ENCODE measurements around the gene HRAS. TPM values are rescaled to one million over a fixed set of nuclear protein-coding genes. Genes with fewer than 3 reads are reported as not detected.

Gene HRAS
- total RNA-seq, 1 donor from 2014 or later = 63.2 TPM

DNA sequence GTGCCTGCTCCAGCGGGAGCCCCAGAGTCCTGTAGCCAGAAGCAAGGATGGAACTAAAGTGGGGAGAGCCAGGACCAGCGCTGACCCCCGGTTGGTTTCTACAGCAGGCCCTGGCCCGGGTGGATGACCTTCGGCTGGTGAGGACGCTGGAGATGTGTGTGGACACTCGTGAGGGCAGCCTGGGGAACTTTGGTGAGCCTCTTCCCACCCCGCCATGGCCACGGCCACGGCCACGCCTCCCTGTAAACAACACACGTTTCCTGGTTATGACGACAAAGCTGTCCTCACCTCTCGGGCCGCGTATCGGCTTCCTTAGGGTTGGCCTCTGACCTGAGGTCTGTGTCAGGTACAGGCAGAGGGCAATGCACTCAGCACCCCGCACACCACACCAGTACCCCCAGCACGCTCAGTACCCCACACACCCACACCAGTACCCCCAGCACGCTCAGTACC lies 6.1 kb upstream of the HRAS start:
- Histone ChIP-seq H3K27ac (ENCODE audit: low read depth, low read length) (no peak overlapping the region), H3K4me1 (ENCODE audit: control insufficient read depth in 3 of 3, insufficient read depth in 3 of 3, low read length in 3 of 3) (peaks cover 10 to 16% (median 15%) of the 10 kb centered on the region in 3 donors), H3K4me3 (ENCODE audit: low read length in 3 of 3) (no peak overlapping the region), H3K9me3 (ENCODE audit: control insufficient read depth in 3 of 3, low read length in 3 of 3) (no peaks in the 10 kb centered on the region), H3K27me3 (ENCODE audit: control insufficient read depth in 3 of 3, insufficient read depth in 3 of 3, low read length in 3 of 3) (peaks cover 0 to 30% (median 25%) of the 10 kb centered on the region in 3 donors), H3K9ac (ENCODE audit: low read depth in 1 of 3, low read length in 3 of 3) (no peak overlapping the region), H3K36me3 (ENCODE audit: control insufficient read depth in 3 of 3, insufficient read depth in 3 of 3, low read length in 3 of 3) (no peaks in the 10 kb centered on the region)

DNA sequence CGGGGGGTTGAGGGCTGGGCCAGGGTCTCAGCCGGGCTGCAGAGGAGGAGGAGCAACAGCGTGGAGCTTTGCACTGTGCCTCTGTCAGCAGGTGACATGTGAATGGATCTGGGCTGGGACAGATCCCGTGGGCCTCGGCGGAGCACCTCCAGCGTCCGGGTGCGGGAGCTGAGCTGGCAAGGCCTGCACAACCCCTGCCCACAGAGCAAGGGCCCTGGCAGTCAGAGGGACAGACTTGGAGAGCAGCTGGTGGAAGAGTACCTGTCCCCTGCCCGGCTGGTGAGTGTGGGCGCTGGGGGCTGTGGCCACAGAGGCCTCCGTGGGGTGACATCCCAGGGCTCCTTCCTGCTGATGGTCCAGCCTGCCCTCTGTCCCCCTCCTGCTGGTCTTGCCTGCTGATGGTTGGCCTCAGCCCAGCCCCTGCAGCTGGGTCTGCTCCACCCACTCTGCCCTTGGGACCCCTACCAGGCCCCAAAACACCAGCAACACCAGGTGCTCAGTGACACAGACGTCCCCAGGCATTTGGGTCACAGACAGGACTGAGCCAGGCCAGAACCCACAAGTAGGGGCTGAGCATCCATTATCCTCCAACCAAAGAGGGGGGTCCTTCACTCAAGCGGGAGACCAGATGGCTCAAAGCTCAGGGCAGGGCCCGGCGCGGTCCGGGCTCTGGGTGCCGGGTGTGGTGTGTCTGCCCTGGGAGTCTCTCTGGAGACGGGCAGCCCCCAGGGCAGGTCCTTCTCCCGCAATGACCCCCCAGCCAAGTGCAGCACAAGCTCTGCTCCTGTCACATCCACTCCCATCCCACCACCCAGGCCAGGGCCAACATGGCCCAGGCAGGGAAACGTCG lies 5.4 kb upstream of the HRAS start:
- peaks cover 14 to 21% (median 18%) of the 10 kb centered on the region in 3 donors for H3K4me1 ChIP-seq (ENCODE audit: control insufficient read depth in 3 of 3, insufficient read depth in 3 of 3, low read length in 3 of 3)
- H3K27ac ChIP-seq (ENCODE audit: low read depth, low read length) = no peak overlapping the region
- H3K4me3 ChIP-seq (ENCODE audit: low read length in 3 of 3) = no peak overlapping the region
- H3K27me3 ChIP-seq (ENCODE audit: control insufficient read depth in 3 of 3, insufficient read depth in 3 of 3, low read length in 3 of 3) = peaks cover 0 to 30% (median 25%) of the 10 kb centered on the region in 3 donors
- H3K9ac ChIP-seq (ENCODE audit: low read depth in 1 of 3, low read length in 3 of 3) = no peak overlapping the region
- no peaks in the 10 kb centered on the region for H3K9me3 ChIP-seq (ENCODE audit: control insufficient read depth in 3 of 3, low read length in 3 of 3)
- no peaks in the 10 kb centered on the region for H3K36me3 ChIP-seq (ENCODE audit: control insufficient read depth in 3 of 3, insufficient read depth in 3 of 3, low read length in 3 of 3)

DNA sequence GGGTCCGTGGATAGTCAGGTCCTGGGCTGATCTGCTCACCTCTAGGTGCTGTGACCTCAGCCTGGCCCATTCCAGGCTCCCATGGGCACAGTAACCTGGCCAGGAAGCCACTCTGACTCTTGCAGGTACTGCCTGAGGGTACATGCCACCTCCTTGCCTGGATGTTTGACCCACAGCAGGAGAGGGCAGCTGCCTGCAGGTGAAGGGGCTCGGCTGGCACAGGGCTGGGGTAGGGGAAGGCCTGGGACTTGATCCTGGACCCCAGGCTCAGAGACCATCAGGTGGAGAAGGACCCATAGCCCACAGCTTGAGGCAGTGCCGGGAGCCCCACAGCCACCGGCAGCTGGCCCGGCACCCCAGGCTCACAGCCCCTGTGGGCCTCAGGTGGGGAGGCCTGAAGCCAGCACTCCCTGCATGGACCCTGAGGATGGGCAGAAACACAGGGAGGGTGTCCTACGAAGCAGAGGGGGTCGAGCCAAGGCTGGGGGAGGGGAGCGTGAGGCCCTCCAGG lies 4.7 kb upstream of the HRAS start:
- Histone ChIP-seq H3K4me3 (ENCODE audit: low read length in 3 of 3) (no peak overlapping the region), H3K27me3 (ENCODE audit: control insufficient read depth in 3 of 3, insufficient read depth in 3 of 3, low read length in 3 of 3) (peaks cover 0 to 30% (median 25%) of the 10 kb centered on the region in 3 donors), H3K9me3 (ENCODE audit: control insufficient read depth in 3 of 3, low read length in 3 of 3) (no peaks in the 10 kb centered on the region), H3K27ac (ENCODE audit: low read depth, low read length) (no peak overlapping the region), H3K4me1 (ENCODE audit: control insufficient read depth in 3 of 3, insufficient read depth in 3 of 3, low read length in 3 of 3) (peaks cover 14 to 22% (median 18%) of the 10 kb centered on the region in 3 donors), H3K9ac (ENCODE audit: low read depth in 1 of 3, low read length in 3 of 3) (no peak overlapping the region), H3K36me3 (ENCODE audit: control insufficient read depth in 3 of 3, insufficient read depth in 3 of 3, low read length in 3 of 3) (no peaks in the 10 kb centered on the region)

DNA sequence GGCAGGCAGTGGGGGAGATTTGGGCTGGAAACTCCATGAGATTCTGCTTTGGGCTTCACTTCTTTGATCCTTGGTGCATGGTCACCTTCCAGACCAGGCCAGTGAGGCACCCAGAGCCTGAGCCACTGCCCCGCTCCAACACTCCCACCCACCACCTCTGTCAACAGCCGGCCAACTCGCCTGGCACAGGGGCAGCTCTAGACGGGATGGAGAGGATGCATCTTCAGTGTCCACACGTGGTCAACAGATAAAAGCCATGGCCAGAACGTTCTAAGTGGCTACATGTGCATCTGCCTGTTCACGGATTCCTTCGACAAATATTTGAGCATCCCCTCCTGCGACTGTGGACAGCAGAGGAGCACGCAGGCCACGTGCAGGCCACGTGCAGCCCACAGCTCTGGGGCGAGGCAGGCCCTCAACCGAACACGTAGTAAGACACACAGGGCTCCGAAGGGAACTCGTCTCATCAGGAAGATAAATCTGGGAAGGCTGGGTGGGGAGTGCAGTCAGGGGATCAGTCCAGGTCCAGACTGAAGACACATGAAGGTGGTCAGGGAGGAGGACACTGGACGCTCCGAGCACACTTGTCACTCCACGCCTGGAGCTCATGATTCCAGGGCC lies 3.2 kb upstream of the HRAS start:
- Histone ChIP-seq H3K27ac (ENCODE audit: low read depth, low read length) (no peak overlapping the region), H3K36me3 (ENCODE audit: control insufficient read depth in 3 of 3, insufficient read depth in 3 of 3, low read length in 3 of 3) (peaks cover 1 to 4% (median 3%) of the 10 kb centered on the region in 3 donors), H3K9me3 (ENCODE audit: control insufficient read depth in 3 of 3, low read length in 3 of 3) (no peaks in the 10 kb centered on the region), H3K4me1 (ENCODE audit: control insufficient read depth in 3 of 3, insufficient read depth in 3 of 3, low read length in 3 of 3) (peaks cover 26 to 34% (median 31%) of the 10 kb centered on the region in 3 donors), H3K4me3 (ENCODE audit: low read length in 3 of 3) (no peak overlapping the region), H3K27me3 (ENCODE audit: control insufficient read depth in 3 of 3, insufficient read depth in 3 of 3, low read length in 3 of 3) (peaks cover 0 to 30% (median 25%) of the 10 kb centered on the region in 3 donors), H3K9ac (ENCODE audit: low read depth in 1 of 3, low read length in 3 of 3) (no peak overlapping the region)

DNA sequence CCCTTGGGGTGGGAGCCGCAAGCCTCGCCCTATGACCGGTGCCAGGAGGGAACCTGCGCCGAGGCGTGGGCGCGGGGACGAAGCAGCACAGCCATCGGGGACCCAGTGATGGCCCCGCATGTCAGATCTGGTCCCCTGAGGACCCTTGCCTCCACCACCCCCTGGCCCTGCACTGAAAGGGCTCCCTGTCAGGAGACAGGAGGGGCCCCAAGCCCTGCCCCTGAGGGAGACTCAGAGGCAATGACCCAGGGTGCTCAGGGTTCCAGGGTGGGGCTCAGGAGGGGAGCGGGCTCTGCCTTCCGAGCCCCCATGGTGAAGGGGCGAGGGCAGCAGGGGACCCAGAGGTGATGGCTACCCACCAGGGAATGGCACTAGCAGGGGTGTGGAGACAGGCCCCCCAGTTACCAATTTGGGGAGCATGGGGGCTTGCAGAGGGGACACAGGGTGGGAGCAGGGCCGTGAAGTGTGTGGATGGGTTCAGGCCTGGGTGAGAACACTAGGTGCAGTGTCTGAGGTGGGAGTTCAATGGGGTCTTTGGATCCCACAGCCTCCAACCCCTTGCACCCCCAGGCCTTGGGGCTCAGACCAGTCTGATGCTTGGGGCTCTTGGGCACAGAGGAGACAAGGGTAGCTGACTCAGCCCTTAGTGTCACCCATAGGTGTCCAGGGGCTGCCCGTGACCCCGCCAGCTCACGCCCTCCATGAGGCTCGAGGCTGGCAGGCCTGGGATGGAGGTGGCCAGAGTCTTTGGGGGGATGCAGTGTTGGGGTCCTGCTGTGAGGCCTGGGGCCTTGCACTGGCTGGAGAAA lies 2.5 kb upstream of the HRAS start:
- no peaks in the 10 kb centered on the region for H3K9me3 ChIP-seq (ENCODE audit: control insufficient read depth in 3 of 3, low read length in 3 of 3)
- no peak overlapping the region for H3K27ac ChIP-seq (ENCODE audit: low read depth, low read length)
- peak overlapping the region; percentile 10 to 57 (median 23) for H3K9ac ChIP-seq (ENCODE audit: low read depth in 1 of 3, low read length in 3 of 3)
- peaks cover 26 to 36% (median 36%) of the 10 kb centered on the region in 3 donors for H3K4me1 ChIP-seq (ENCODE audit: control insufficient read depth in 3 of 3, insufficient read depth in 3 of 3, low read length in 3 of 3)
- H3K4me3 ChIP-seq (ENCODE audit: low read length in 3 of 3) = peak overlapping the region in 2 of 3 donors; percentile 14 to 61
- H3K36me3 ChIP-seq (ENCODE audit: control insufficient read depth in 3 of 3, insufficient read depth in 3 of 3, low read length in 3 of 3) = peaks cover 4 to 9% (median 8%) of the 10 kb centered on the region in 3 donors
- H3K27me3 ChIP-seq (ENCODE audit: control insufficient read depth in 3 of 3, insufficient read depth in 3 of 3, low read length in 3 of 3) = peaks cover 0 to 30% (median 25%) of the 10 kb centered on the region in 3 donors

DNA sequence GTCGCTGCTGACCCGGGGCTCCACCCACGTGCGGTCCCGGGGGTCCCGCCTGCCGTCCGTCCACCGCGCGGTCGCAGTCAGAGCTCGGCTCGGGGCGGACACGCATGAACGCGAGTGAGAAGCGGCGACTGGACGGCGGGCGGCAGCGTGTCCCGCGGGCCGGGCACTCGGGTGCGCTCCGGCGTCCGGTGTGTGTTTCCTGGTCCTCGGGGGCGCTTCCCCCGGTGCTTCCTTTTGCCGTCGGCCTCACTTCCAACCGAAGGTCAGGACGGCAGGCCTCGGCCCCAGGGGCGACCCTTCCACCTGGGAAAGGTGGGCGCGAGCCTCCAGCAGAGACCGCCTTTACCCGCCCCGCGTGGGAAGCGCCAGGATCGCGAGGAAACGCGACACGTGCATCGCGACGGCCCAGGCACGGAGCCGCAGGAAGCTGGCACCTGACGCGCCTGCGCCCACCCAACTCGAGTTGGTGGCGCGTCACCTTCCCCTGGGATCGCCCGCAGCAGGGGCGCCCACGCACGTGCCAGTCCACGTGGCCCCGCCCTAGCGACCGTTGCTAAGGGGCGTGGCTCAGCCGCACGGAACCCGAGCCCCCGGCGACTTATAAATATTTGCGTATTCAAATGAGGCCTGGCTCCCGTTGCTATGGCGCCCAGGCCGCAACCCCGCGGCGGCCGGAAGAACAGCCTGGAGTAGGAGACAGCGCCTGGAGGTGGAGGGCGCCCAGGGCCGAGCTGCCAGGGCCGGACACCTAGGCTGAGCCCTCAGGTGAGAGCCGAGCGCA lies 1.7 kb upstream of the HRAS start, which contains the start of gene LRRC56:
TSS of gene LRRC56 (plus strand) at position 687 of the 781 bp plus-strand sequence. CDS start 3,158 bp downstream, outside the sequence.
- H3K27me3 ChIP-seq (ENCODE audit: control insufficient read depth in 3 of 3, insufficient read depth in 3 of 3, low read length in 3 of 3) = peaks cover 0 to 30% (median 25%) of the 10 kb centered on the region in 3 donors

DNA sequence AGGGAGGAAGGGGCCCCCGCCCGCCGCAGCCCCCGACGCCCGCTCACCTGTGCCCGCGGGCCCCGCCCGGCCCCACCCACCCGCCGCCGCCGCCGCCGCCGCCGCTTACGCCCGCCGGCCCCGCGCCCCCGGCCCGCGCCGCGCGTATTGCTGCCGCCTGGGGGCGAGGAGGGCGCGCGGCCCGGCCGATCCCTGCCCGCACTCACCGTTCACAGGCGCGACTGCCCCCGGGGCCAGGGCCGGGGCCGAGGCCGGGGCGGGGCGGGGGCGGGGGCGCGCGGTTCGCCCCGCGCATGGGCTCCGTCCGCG lies 212 bp downstream of the HRAS start:
- Histone ChIP-seq H3K4me1 (ENCODE audit: control insufficient read depth in 3 of 3, insufficient read depth in 3 of 3, low read length in 3 of 3) (peaks cover 26 to 41% (median 36%) of the 10 kb centered on the region in 3 donors), H3K9me3 (ENCODE audit: control insufficient read depth in 3 of 3, low read length in 3 of 3) (no peaks in the 10 kb centered on the region), H3K27me3 (ENCODE audit: control insufficient read depth in 3 of 3, insufficient read depth in 3 of 3, low read length in 3 of 3) (peaks cover 0 to 25% (median 25%) of the 10 kb centered on the region in 3 donors), H3K4me3 (ENCODE audit: low read length in 3 of 3) (peak overlapping the region in 2 of 3 donors; percentile 81 to 83), H3K9ac (ENCODE audit: low read depth in 1 of 3, low read length in 3 of 3) (peak overlapping the region in 1 of 3 donors; percentile 93), H3K36me3 (ENCODE audit: control insufficient read depth in 3 of 3, insufficient read depth in 3 of 3, low read length in 3 of 3) (peaks cover 18 to 25% (median 22%) of the 10 kb centered on the region in 3 donors), H3K27ac (ENCODE audit: low read depth, low read length) (peak overlapping the region; percentile 88)

More for the DNA sequence above, 1.7 kb upstream of the HRAS start, which contains the start of gene LRRC56:
- H3K9ac ChIP-seq (ENCODE audit: low read depth in 1 of 3, low read length in 3 of 3) = peak within 1 kb of the TSS; percentile 10 to 57 (median 23)
- peaks cover 11 to 17% (median 15%) of the 10 kb centered on the region in 3 donors for H3K36me3 ChIP-seq (ENCODE audit: control insufficient read depth in 3 of 3, insufficient read depth in 3 of 3, low read length in 3 of 3)
- H3K27ac ChIP-seq (ENCODE audit: low read depth, low read length) = no peak within 1 kb of the TSS
- H3K4me3 ChIP-seq (ENCODE audit: low read length in 3 of 3) = peak within 1 kb of the TSS; percentile 14 to 61 (median 56)
- peaks cover 26 to 41% (median 36%) of the 10 kb centered on the region in 3 donors for H3K4me1 ChIP-seq (ENCODE audit: control insufficient read depth in 3 of 3, insufficient read depth in 3 of 3, low read length in 3 of 3)
- no peaks in the 10 kb centered on the region for H3K9me3 ChIP-seq (ENCODE audit: control insufficient read depth in 3 of 3, low read length in 3 of 3)

DNA sequence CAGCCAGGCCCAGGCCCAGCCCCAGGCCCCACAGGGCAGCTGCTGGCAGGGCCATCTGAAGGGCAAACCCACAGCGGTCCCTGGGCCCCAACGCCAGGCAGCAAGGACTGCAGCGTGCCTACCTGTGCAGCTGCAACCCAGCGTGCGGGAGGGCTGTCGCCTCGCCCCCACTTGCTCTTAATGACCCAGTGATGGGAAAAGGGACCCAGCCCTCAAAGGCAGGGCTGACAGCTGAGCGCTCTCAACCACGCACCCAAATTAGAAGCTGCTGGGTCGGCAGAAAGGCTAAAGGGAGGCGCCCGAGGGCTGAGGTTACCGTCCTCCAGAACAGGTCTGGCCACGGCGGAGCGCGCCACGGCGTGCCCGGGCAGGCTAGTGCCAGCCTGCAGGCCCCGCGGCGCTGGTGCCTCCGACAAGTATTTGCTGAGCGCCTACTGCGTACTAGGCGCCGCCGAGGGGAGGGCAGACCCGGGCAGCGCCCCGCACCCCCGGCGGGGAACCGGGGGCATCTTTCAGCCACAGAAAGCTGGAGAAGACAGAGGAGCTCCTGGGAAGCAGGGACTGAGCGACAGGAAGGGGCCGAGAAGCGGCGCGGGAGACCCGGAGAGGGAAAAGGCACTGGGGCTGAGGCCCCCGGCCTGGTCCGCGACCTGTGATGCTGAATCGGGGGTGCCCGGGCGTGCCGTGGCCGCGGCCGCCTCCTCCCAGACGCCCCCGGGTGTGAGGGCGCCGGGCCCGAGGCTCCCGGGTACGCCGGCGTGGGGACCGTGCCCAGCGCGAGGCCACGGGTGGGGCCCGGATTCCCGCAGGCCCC lies 773 bp downstream of the HRAS start:
- peak overlapping the region; percentile 50 to 83 (median 81) for H3K4me3 ChIP-seq (ENCODE audit: low read length in 3 of 3)
- H3K9ac ChIP-seq (ENCODE audit: low read depth in 1 of 3, low read length in 3 of 3) = peak overlapping the region; percentile 84 to 93 (median 91)
- peaks cover 18 to 25% (median 22%) of the 10 kb centered on the region in 3 donors for H3K36me3 ChIP-seq (ENCODE audit: control insufficient read depth in 3 of 3, insufficient read depth in 3 of 3, low read length in 3 of 3)
- H3K9me3 ChIP-seq (ENCODE audit: control insufficient read depth in 3 of 3, low read length in 3 of 3) = no peaks in the 10 kb centered on the region
- peaks cover 26 to 41% (median 37%) of the 10 kb centered on the region in 3 donors for H3K4me1 ChIP-seq (ENCODE audit: control insufficient read depth in 3 of 3, insufficient read depth in 3 of 3, low read length in 3 of 3)
- H3K27me3 ChIP-seq (ENCODE audit: control insufficient read depth in 3 of 3, insufficient read depth in 3 of 3, low read length in 3 of 3) = peaks cover 0 to 25% (median 20%) of the 10 kb centered on the region in 3 donors
- peak overlapping the region; percentile 88 for H3K27ac ChIP-seq (ENCODE audit: low read depth, low read length)
